MM.1S (cell line): ENCODE data around the gene HP1BP3.

Experiments
- DNase-seq: peaks from one replicate; pipeline ENCODE4 v3.0.0-alpha.2; 2015
- H2AFZ ChIP-seq: fragments of 300-600 bp; sonication (generic); 2 replicates; pipeline ENCODE4 v1.6.0; 2016; ENCODE audit warnings: antibody characterized with exemption, low read length
- H3F3A ChIP-seq: fragments of 300-600 bp; sonication (generic); 2 replicates; pipeline ENCODE4 v1.6.1; 2016; ENCODE audit warnings: mild to moderate bottlenecking, antibody characterized with exemption, low read length, moderate library complexity, mixed read lengths; ENCODE audit not compliant: insufficient read depth
- H3K27ac ChIP-seq: fragments of 300-600 bp; sonication (generic); 2 replicates; pipeline ENCODE4 v1.5.1; 2016; ENCODE audit warnings: mild to moderate bottlenecking, low read length
- H3K27me3 ChIP-seq: fragments of 300-600 bp; sonication (generic); replicated peaks from 2 replicates; pipeline ENCODE4 v1.6.0; 2016; ENCODE audit warnings: low read length; ENCODE audit not compliant: insufficient read depth
- H3K36me3 ChIP-seq: fragments of 300-600 bp; sonication (generic); replicated peaks from 2 replicates; pipeline ENCODE4 v1.6.1; 2016; ENCODE audit warnings: mild to moderate bottlenecking, low read length, mixed read lengths; ENCODE audit not compliant: insufficient read depth
- H3K4me1 ChIP-seq: fragments of 300-600 bp; sonication (generic); 2 replicates; pipeline ENCODE4 v1.6.1; 2016; ENCODE audit warnings: low read length, mixed read lengths
- H3K4me2 ChIP-seq: fragments of 300-600 bp; sonication (generic); 2 replicates; pipeline ENCODE4 v1.6.0; 2016; ENCODE audit warnings: low read depth, low read length
- H3K4me3 ChIP-seq: fragments of 300-600 bp; sonication (generic); 2 replicates; pipeline ENCODE4 v1.5.1; 2016; ENCODE audit warnings: low read length, mixed read lengths
- H3K79me2 ChIP-seq: fragments of 300-600 bp; sonication (generic); 2 replicates; pipeline ENCODE4 v1.6.1; 2016; ENCODE audit warnings: mixed run types, low read length, mixed read lengths
- H3K9ac ChIP-seq: fragments of 300-600 bp; sonication (generic); 2 replicates; pipeline ENCODE4 v1.6.1; 2016; ENCODE audit warnings: low read length, mixed read lengths
- H3K9me2 ChIP-seq: fragments of 300-600 bp; sonication (generic); replicated peaks from 2 replicates; pipeline ENCODE4 v1.6.1; 2016; ENCODE audit warnings: mild to moderate bottlenecking, low read length, mixed read lengths; ENCODE audit not compliant: insufficient read depth
- H3K9me3 ChIP-seq: fragments of 300-600 bp; sonication (generic); replicated peaks from 2 replicates; pipeline ENCODE4 v1.6.1; 2016; ENCODE audit warnings: mild to moderate bottlenecking, low read length, mixed read lengths; ENCODE audit not compliant: insufficient read depth
- H4K20me1 ChIP-seq: fragments of 300-600 bp; sonication (generic); 2 replicates; pipeline ENCODE4 v1.6.1; 2016; ENCODE audit warnings: mild to moderate bottlenecking, low read length, moderate library complexity, mixed read lengths; ENCODE audit not compliant: insufficient read depth
- EZH2 ChIP-seq: fragments of 300-600 bp; sonication (generic); optimal IDR thresholded peaks from 2 replicates; pipeline ENCODE3; 2017; ENCODE audit warnings: low read depth, mild to moderate bottlenecking, antibody characterized with exemption, low read length, mixed read lengths
- EZH2phosphoT487 ChIP-seq: fragments of 300-600 bp; sonication (generic); IDR thresholded peaks from 2 replicates; pipeline ENCODE4 v1.6.1; 2018; ENCODE audit warnings: antibody characterized with exemption, low read length
- TF ChIP-seq, protein P1 (sequence below): fragments of 300-600 bp; sonication (generic); IDR thresholded peaks from 2 replicates; pipeline ENCODE4 v1.5.1; 2016; ENCODE audit warnings: antibody characterized with exemption, low read length, mixed read lengths

HP1BP3 gene

DNA sequence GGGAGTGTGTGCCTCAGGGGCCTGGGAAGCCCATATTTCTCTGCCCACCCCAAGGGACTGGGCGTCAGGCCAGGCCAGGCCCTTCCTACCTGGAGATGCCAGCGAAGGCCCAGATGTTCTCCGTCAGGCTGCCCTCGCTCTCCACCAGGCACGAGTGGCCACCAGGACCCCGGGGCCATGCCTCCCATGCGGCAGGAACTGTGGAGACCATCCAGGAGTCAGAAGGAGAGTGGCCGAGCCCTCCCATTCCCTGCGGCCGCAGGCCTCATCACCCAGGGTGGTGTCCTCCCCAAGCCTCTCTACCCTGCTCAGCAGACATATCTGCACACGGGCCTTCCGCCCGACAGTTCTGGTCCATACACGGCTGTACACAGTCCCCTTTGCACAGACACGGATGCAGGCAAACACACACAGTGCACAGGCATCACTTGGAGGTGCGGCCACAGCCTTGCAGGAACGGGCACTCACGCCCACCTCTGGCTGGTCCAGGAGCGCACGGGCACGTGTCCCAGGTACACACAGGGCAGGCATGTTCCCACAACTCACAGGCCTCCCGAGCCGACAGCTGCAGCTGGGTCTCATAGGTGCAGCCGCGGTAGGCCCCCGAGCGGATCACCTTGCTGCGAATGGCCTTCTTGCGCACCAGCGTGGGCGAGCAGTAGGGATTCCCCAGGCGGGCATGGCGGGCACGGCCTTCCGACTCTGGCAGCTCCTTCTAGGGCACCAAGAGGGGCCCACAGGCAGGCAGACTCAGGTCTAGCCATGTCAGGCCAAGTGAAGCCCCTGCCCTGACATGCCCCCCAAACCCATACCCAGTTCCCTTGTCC lies 63.4 kb downstream of the HP1BP3 start:
- Histone ChIP-seq H3K36me3 (no peaks in the 10 kb centered on the region), H3K4me3 (no peak overlapping the region), H3K4me1 (no peaks in the 10 kb centered on the region), H3K9me3 (no peaks in the 10 kb centered on the region), H3K9me2 (no peaks in the 10 kb centered on the region), H4K20me1 (no peaks in the 10 kb centered on the region), H3K9ac (no peak overlapping the region), H3K4me2 (no peak overlapping the region), H3K27ac (no peak overlapping the region), H3F3A (no peaks in the 10 kb centered on the region), H3K79me2 (no peaks in the 10 kb centered on the region), H2AFZ (no peak overlapping the region), H3K27me3 (peaks cover 100% of the 10 kb centered on the region)
- TF ChIP-seq EZH2, result no peak
- DNase-seq, result no peak

DNA sequence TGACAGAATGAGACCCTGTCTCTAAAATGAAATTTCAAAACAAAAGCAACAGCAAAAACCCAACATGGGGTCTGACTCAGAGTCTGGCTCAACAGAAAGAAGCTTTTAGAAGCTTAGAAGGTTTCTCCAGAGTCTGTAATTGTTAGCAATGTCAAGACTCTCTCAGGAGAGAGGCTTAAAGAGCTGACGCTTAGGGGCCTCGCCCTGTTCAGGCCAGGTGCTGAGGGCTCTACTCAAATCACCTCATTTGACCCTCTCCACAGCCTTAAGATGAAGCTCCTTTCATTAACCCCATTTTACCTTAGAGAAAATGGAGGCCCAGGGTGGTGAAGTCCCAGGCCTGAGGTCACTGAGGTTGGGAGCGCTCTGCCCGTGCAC lies 64.0 kb downstream of the HP1BP3 start:
- no peaks in the 10 kb centered on the region for H3K9me2 ChIP-seq
- TF ChIP-seq, protein P1, sequence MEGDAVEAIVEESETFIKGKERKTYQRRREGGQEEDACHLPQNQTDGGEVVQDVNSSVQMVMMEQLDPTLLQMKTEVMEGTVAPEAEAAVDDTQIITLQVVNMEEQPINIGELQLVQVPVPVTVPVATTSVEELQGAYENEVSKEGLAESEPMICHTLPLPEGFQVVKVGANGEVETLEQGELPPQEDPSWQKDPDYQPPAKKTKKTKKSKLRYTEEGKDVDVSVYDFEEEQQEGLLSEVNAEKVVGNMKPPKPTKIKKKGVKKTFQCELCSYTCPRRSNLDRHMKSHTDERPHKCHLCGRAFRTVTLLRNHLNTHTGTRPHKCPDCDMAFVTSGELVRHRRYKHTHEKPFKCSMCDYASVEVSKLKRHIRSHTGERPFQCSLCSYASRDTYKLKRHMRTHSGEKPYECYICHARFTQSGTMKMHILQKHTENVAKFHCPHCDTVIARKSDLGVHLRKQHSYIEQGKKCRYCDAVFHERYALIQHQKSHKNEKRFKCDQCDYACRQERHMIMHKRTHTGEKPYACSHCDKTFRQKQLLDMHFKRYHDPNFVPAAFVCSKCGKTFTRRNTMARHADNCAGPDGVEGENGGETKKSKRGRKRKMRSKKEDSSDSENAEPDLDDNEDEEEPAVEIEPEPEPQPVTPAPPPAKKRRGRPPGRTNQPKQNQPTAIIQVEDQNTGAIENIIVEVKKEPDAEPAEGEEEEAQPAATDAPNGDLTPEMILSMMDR, result no peak
- TF ChIP-seq EZH2, result no peak
- no peak for TF ChIP-seq EZH2phosphoT487
- peaks cover 100% of the 10 kb centered on the region for H3K27me3 ChIP-seq
- H3K4me2 ChIP-seq, result no peak overlapping the region
- no peaks in the 10 kb centered on the region for H4K20me1 ChIP-seq
- H3K27ac ChIP-seq, result no peak overlapping the region
- H2AFZ ChIP-seq, result no peak overlapping the region
- no peak overlapping the region for H3K9ac ChIP-seq
- no peaks in the 10 kb centered on the region for H3K9me3 ChIP-seq
- no peaks in the 10 kb centered on the region for H3K4me1 ChIP-seq
- H3K4me3 ChIP-seq, result no peak overlapping the region
- DNase-seq, result no peak
- H3K79me2 ChIP-seq, result no peaks in the 10 kb centered on the region
- H3F3A ChIP-seq, result no peaks in the 10 kb centered on the region
- H3K36me3 ChIP-seq, result no peaks in the 10 kb centered on the region

DNA sequence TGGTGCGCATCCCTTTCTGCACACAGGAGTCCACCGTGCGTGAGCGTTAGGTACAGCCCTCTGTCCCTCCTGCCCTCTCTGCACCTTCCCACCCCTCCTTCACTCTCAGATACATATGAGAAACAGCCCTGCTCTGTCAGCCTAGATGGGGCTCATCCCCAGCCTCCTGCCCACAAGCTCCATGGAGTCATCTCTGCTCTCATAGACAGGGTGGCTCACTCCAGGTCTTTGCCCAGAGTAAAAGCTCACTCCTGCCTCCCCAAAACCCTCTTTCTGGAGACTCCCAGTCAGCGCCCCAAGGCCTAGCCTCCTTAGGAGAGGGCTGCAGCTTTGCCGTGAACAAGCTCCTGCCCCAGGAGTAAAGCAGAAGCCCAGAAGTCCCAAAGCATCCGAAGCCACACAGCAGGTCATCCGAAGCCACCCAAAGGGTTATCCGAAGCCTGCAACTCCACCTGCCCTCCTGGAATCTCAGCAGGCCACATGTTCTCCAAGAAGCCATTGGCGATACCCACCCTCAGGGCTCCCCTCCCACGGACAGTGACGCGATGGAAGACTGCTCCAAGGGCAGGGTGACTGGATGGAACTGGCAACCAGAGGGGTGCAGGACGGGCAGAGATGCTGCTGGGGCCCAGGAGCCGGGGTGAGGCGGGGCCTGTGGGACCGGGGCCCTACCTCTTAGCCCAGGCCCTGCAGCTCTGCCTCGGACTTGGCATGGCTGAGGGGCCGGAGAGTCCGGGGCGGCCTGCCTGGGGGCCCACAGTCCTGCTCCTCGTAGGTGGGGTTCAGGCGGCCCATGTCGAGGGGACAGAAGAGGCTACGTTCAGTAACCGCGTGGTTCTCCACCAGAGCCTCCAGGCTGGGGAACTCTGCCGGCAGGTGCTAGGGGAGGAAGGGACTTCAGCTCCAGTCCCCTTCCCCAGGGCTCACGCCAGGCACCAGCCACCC lies 65.7 kb downstream of the HP1BP3 start:
- TF ChIP-seq EZH2phosphoT487, result no peak
- TF ChIP-seq, protein P1, result no peak
- TF ChIP-seq EZH2, result no peak
- H3K9ac ChIP-seq, result no peak overlapping the region
- H2AFZ ChIP-seq, result no peak overlapping the region
- no peak overlapping the region for H3K4me3 ChIP-seq
- no peak for DNase-seq
- peaks cover 96% of the 10 kb centered on the region for H3K27me3 ChIP-seq
- H3K9me3 ChIP-seq, result no peaks in the 10 kb centered on the region
- H3K9me2 ChIP-seq, result no peaks in the 10 kb centered on the region
- H3K36me3 ChIP-seq, result no peaks in the 10 kb centered on the region
- no peak overlapping the region for H3K27ac ChIP-seq
- no peaks in the 10 kb centered on the region for H4K20me1 ChIP-seq
- no peaks in the 10 kb centered on the region for H3F3A ChIP-seq
- no peaks in the 10 kb centered on the region for H3K4me1 ChIP-seq
- no peaks in the 10 kb centered on the region for H3K79me2 ChIP-seq
- H3K4me2 ChIP-seq, result no peak overlapping the region
